Activated CD8-positive, alpha-beta T cell treated with anti-CD3 and anti-CD28 coated beads for 36 hours (primary cell): ENCODE data around the gene BICRA. TPM values are rescaled to one million over a fixed set of nuclear protein-coding genes. Genes with fewer than 3 reads are reported as not detected.
"Not testable (repeated sequence)": the region's sequence is repeated elsewhere in the genome, so short reads cannot be mapped to it uniquely, and the experiment has no call there.

ENCODE experiments used
- ATAC-seq: fragments of 200-7000 bp; cut with Tn5 transposase; one replicate; pipeline ENCODE4 v1.10.0; 2021; ENCODE audit warnings: mild to moderate bottlenecking, moderate library complexity
- CTCF ChIA-PET: fragments of 350-600 bp; sonication (Branson Sonifier 250); formaldehyde crosslinking; loops from one replicate; lab custom pipeline; 2021; ENCODE audit warnings: antibody characterized with exemption; lab: Charles Lee
- POLR2A ChIA-PET: fragments of 350-600 bp; sonication (Branson Sonifier 250); formaldehyde crosslinking; loops from one replicate; lab custom pipeline; 2021; ENCODE audit warnings: antibody characterized with exemption; lab: Charles Lee
- DNase-seq: peaks from one replicate; pipeline ENCODE4 v3.0.0-alpha.2; 2020
- H3K27ac Mint-ChIP-seq: one replicate; pipeline ENCODE4 v1.8.0; 2021; ENCODE audit warnings: mild to moderate bottlenecking, mixed read lengths
- H3K27me3 Mint-ChIP-seq: one replicate; pipeline ENCODE4 v1.8.0; 2021; ENCODE audit warnings: mixed read lengths
- H3K36me3 Mint-ChIP-seq: one replicate; pipeline ENCODE4 v1.8.0; 2021; ENCODE audit warnings: low read depth, mixed read lengths
- H3K4me1 Mint-ChIP-seq: one replicate; pipeline ENCODE4 v1.8.0; 2021; ENCODE audit warnings: low read depth, mixed read lengths
- H3K4me3 Mint-ChIP-seq: one replicate; pipeline ENCODE4 v1.8.0; 2021; ENCODE audit warnings: mild to moderate bottlenecking, moderate library complexity, mixed read lengths
- H3K9me3 Mint-ChIP-seq: one replicate; pipeline ENCODE4 v1.8.0; 2021; ENCODE audit warnings: mixed read lengths
- CTCF ChIP-seq: fragments of 200-600 bp; IDR thresholded peaks from one replicate; pipeline ENCODE4 v1.8.0; 2022; ENCODE audit warnings: antibody characterized with exemption, mild to moderate bottlenecking
- intact Hi-C: fragments of 100-400 bp; cut with micrococcal nuclease; formaldehyde crosslinking; loops from one replicate; pipeline ENCODE4 v1.10.0; 2022
- total RNA-seq, 2 experiments: library from RNA; stranded (reverse); gene quantifications; one replicate each; pipeline ENCODE4 v1.2.3, GENCODE V29; 2021

BICRA gene
- total RNA-seq, 2 experiments from 2014 or later, result 8.7 to 8.8 TPM

- no peak for DNase-seq
- ChIA-PET POLR2A (no interaction called here), CTCF (interaction anchor here (0.6 to 7.4 kb wide), 3 partner anchors 10 to 150 kb away, joined by 3 to 168 read pairs (median 4); partner anchors contain the start of gene NOP53)
- no peaks in the 10 kb centered on the region for H3K9me3 Mint-ChIP-seq
- no peak for ATAC-seq
- H3K4me1 Mint-ChIP-seq, result peaks cover 2% of the 10 kb centered on the region
- H3K4me3 Mint-ChIP-seq, result no peak overlapping the region
- peaks cover 38% of the 10 kb centered on the region for H3K27me3 Mint-ChIP-seq
- TF ChIP-seq CTCF, result no peak
- no peak overlapping the region for H3K27ac Mint-ChIP-seq
- H3K36me3 Mint-ChIP-seq, result no peaks in the 10 kb centered on the region
- intact Hi-C loops, result no loop called here
Measured at GRCh38 chr19:47716270-47716937, 107.5 kb downstream of the BICRA start.

- POLR2A ChIA-PET, ATAC-seq: not testable (repeated sequence)
Measured at GRCh38 chr19:47718415-47719046, 109.6 kb downstream of the BICRA start.

GRCh38 chr19:47719047-47719859, 110.3 kb downstream of the BICRA start:
- ATAC-seq (no peak), DNase-seq (no peak)
- Mint-ChIP-seq H3K36me3 (no peaks in the 10 kb centered on the region), H3K4me1 (no peaks in the 10 kb centered on the region), H3K27me3 (peaks cover 28% of the 10 kb centered on the region), H3K4me3 (no peak overlapping the region), H3K27ac (no peak overlapping the region), H3K9me3 (no peaks in the 10 kb centered on the region)
- intact Hi-C loops, result no loop called here
- ChIA-PET POLR2A (no interaction called here), CTCF (interaction anchor here (1.3 kb wide), 1 partner anchor 24 kb away, joined by 3 read pairs; no protein-coding TSS in a partner anchor)
- TF ChIP-seq CTCF, result no peak

More at GRCh38 chr19:47718415-47719046, 109.6 kb downstream of the BICRA start:
- H3K27ac Mint-ChIP-seq, H3K4me1 Mint-ChIP-seq, H3K4me3 Mint-ChIP-seq, H3K9me3 Mint-ChIP-seq, intact Hi-C loops, H3K36me3 Mint-ChIP-seq, DNase-seq: not testable (repeated sequence)
- CTCF ChIA-PET, result interaction anchor here (1.3 kb wide), 1 partner anchor 25 kb away, joined by 3 read pairs; no protein-coding TSS in a partner anchor
- H3K27me3 Mint-ChIP-seq, result peaks cover 33% of the 10 kb centered on the region

GRCh38 chr19:47720669-47721422, 111.9 kb downstream of the BICRA start:
- H3K27ac Mint-ChIP-seq, result no peak overlapping the region
- no peak for ATAC-seq
- intact Hi-C loops, result no loop called here
- H3K9me3 Mint-ChIP-seq, result no peaks in the 10 kb centered on the region
- no peaks in the 10 kb centered on the region for H3K36me3 Mint-ChIP-seq
- H3K27me3 Mint-ChIP-seq, result peaks cover 21% of the 10 kb centered on the region
- DNase-seq, result no peak
- no peak overlapping the region for H3K4me3 Mint-ChIP-seq
- ChIA-PET POLR2A (interaction anchor here (0.7 kb wide), 1 partner anchor 17 kb away, joined by 3 read pairs; no protein-coding TSS in a partner anchor), CTCF (no interaction called here)
- TF ChIP-seq CTCF, result no peak
- H3K4me1 Mint-ChIP-seq, result no peaks in the 10 kb centered on the region

- Mint-ChIP-seq H3K4me1 (peaks cover 3% of the 10 kb centered on the region), H3K27ac (no peak overlapping the region), H3K4me3 (no peak overlapping the region), H3K36me3 (no peaks in the 10 kb centered on the region), H3K27me3 (peaks cover 18% of the 10 kb centered on the region), H3K9me3 (no peaks in the 10 kb centered on the region)
- no peak for TF ChIP-seq CTCF
- ChIA-PET POLR2A (interaction anchor here (1.0 kb wide), 1 partner anchor 22 kb away, joined by 3 read pairs; the partner anchor contains the start of gene NOP53), CTCF (interaction anchor here (1.2 to 4.8 kb wide), 4 partner anchors 10 to 287 kb away, joined by 4 to 28 read pairs (median 11); partner anchors contain the start of gene EHD2)
- intact Hi-C loops, result no loop called here
- DNase-seq, result peak; percentile 53
- peak; percentile 66 for ATAC-seq
Measured at GRCh38 chr19:47723581-47723940, 114.6 kb downstream of the BICRA start.
